Activated naive CD4-positive, alpha-beta T cell treated with anti-CD3 and anti-CD28 coated beads, Interleukin-2, amount 10 ng/mL, durations not matched to agents 7 days and 5 days (primary cell): Measurements from ENCODE around the gene CDK15.

Experiments used
- CTCF ChIA-PET: fragments of 350-600 bp; sonication (Branson Sonifier 250); formaldehyde crosslinking; loops from one replicate; lab custom pipeline; 2021; ENCODE audit warnings: antibody characterized with exemption; lab: Charles Lee
- DNase-seq: peaks from one replicate; pipeline ENCODE4 v3.0.0-alpha.2; 2020
- H3K27ac Mint-ChIP-seq: one replicate; pipeline ENCODE4 v1.8.0; 2021; ENCODE audit warnings: mild to moderate bottlenecking, moderate library complexity, mixed read lengths
- H3K27me3 Mint-ChIP-seq: one replicate; pipeline ENCODE4 v1.8.0; 2021; ENCODE audit warnings: mild to moderate bottlenecking, mixed read lengths
- H3K36me3 Mint-ChIP-seq: one replicate; pipeline ENCODE4 v1.8.0; 2021; ENCODE audit warnings: mixed read lengths
- H3K4me1 Mint-ChIP-seq: one replicate; pipeline ENCODE4 v1.8.0; 2021; ENCODE audit warnings: mixed read lengths
- H3K4me3 Mint-ChIP-seq: one replicate; pipeline ENCODE4 v1.8.0; 2021; ENCODE audit warnings: mild to moderate bottlenecking, moderate library complexity, mixed read lengths
- H3K9me3 Mint-ChIP-seq: one replicate; pipeline ENCODE4 v1.8.0; 2021; ENCODE audit warnings: mixed read lengths

Gene CDK15

DNA sequence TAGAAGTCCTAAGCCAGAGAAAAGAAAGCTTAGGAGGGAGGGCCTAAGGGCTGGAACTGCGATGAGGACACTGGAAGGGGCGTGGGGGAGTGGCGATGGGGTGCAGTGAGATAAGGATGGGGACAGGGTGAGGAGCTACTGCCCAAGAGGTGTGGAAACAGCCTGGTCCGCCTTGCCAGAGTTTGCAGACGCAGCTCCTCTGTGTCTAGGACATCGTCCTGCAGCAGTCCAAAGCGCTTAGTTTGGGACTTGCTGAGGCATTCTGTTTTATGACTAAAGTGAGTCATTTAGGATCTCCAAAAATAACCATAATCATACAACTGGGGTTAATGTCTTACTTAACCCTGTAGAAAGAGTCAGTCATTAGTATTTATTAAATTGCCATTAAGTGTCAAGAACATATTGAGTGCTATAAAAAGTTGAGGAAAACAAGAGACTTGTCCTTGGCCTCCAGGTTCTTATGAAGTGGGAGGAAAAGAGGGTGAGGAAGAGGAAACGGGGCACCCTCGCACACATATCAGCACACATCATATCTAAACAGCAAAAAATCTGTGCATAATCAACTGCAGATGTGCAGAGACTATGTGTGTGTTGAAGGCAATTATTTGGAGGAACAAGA lies 74.8 kb downstream of the CDK15 start:
- no peaks in the 10 kb centered on the region for H3K36me3 Mint-ChIP-seq
- no peak overlapping the region for H3K27ac Mint-ChIP-seq
- H3K4me3 Mint-ChIP-seq, result no peak overlapping the region
- CTCF ChIA-PET, result no interaction called here
- H3K9me3 Mint-ChIP-seq, result no peaks in the 10 kb centered on the region
- peaks cover 67% of the 10 kb centered on the region for H3K27me3 Mint-ChIP-seq
- H3K4me1 Mint-ChIP-seq, result peaks cover 18% of the 10 kb centered on the region
- no peak for DNase-seq

GRCh38 chr2:201881741-201882140 lies 75.4 kb downstream of the CDK15 start:
- no peaks in the 10 kb centered on the region for H3K36me3 Mint-ChIP-seq
- H3K27ac Mint-ChIP-seq, result no peak overlapping the region
- H3K4me1 Mint-ChIP-seq, result peaks cover 18% of the 10 kb centered on the region
- CTCF ChIA-PET, result no interaction called here
- H3K9me3 Mint-ChIP-seq, result no peaks in the 10 kb centered on the region
- peaks cover 63% of the 10 kb centered on the region for H3K27me3 Mint-ChIP-seq
- no peak for DNase-seq
- no peak overlapping the region for H3K4me3 Mint-ChIP-seq

- H3K27me3 Mint-ChIP-seq, result peaks cover 58% of the 10 kb centered on the region
- H3K4me3 Mint-ChIP-seq, result no peak overlapping the region
- DNase-seq, result peak; percentile 34
- no peak overlapping the region for H3K27ac Mint-ChIP-seq
- H3K9me3 Mint-ChIP-seq, result no peaks in the 10 kb centered on the region
- CTCF ChIA-PET, result no interaction called here
- H3K36me3 Mint-ChIP-seq, result no peaks in the 10 kb centered on the region
- peaks cover 18% of the 10 kb centered on the region for H3K4me1 Mint-ChIP-seq
These were observed 76.2 kb downstream of the CDK15 start for GRCh38 chr2:201882353-201883090.

DNA sequence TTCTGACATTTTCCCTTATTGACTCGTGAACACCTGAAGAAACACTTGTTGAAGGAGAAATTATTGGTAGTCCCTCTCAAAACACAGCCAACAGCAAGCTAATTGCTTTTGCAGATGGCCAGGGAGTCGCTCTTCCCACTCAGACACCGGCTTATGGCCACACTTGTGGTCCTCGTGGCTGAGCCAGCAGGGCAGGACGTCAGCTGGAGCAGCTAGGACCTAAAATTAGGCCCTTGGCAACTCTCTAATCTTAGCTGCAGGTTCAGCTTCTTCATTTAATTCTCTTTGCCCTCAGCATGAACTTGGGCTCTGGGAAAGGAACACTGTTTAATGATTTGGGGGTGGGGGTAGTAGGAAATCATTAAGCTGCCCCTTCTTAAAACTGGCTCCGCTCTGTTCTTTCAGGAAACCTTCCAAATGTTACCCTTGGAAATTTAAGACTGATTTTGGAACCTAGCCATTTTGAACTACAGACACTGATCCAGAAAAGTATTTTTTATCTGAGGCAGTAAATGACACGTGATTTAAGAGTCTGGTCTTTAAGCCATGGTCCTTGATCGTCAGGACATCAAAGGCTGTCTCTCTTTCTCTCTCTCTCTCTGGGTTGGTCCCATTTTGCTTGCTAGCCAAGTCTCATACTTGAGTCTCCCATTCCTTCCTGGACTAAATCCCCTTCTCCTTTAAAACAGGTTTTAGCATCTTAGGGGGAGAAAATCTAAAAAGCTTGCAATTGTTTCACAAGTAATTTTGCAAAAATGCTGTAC lies 77.5 kb downstream of the CDK15 start:
- DNase-seq, result no peak
- Mint-ChIP-seq H3K36me3 (no peaks in the 10 kb centered on the region), H3K4me1 (peaks cover 18% of the 10 kb centered on the region), H3K27ac (no peak overlapping the region), H3K4me3 (no peak overlapping the region), H3K9me3 (no peaks in the 10 kb centered on the region), H3K27me3 (peaks cover 62% of the 10 kb centered on the region)
- CTCF ChIA-PET, result no interaction called here

GRCh38 chr2:201886504-201886903 lies 80.2 kb downstream of the CDK15 start:
- peaks cover 36% of the 10 kb centered on the region for H3K27me3 Mint-ChIP-seq
- no peaks in the 10 kb centered on the region for H3K36me3 Mint-ChIP-seq
- H3K4me3 Mint-ChIP-seq, result no peak overlapping the region
- H3K4me1 Mint-ChIP-seq, result peaks cover 9% of the 10 kb centered on the region
- CTCF ChIA-PET, result no interaction called here
- H3K9me3 Mint-ChIP-seq, result no peaks in the 10 kb centered on the region
- DNase-seq, result no peak
- no peak overlapping the region for H3K27ac Mint-ChIP-seq

- no peaks in the 10 kb centered on the region for H3K36me3 Mint-ChIP-seq
- CTCF ChIA-PET, result interaction anchor here (0.7 to 1.2 kb wide), 2 partner anchors 28 to 1789 kb away, joined by 3 read pairs; no protein-coding TSS in a partner anchor
- DNase-seq, result no peak
- H3K27ac Mint-ChIP-seq, result no peak overlapping the region
- peaks cover 23% of the 10 kb centered on the region for H3K27me3 Mint-ChIP-seq
- H3K9me3 Mint-ChIP-seq, result no peaks in the 10 kb centered on the region
- H3K4me1 Mint-ChIP-seq, result no peaks in the 10 kb centered on the region
- no peak overlapping the region for H3K4me3 Mint-ChIP-seq
These were observed 81.6 kb downstream of the CDK15 start for GRCh38 chr2:201887773-201888425.

DNA sequence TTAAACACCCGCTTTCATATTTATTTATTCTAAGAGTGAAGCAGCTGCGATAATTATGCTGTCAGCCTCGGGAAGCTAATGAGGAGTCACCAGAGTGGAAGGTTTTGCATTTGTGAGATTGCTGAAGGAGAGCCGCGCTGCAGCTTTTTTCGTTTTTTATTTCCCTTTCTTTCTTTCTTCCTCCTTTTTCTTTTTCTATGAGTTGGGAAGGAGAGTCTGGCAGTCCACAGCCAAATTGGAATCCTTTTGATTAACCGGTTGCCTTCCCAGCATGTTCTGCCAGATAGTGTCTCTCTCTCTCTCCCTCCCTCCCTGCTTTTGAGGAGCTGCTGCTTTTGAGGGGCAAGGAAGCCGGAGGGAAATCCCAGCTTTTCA lies 82.1 kb downstream of the CDK15 start:
- no peak for DNase-seq
- CTCF ChIA-PET, result interaction anchor here (1.2 kb wide), 1 partner anchor 28 kb away, joined by 3 read pairs; no protein-coding TSS in a partner anchor
- Mint-ChIP-seq H3K4me3 (no peak overlapping the region), H3K27ac (no peak overlapping the region), H3K36me3 (no peaks in the 10 kb centered on the region), H3K9me3 (no peaks in the 10 kb centered on the region), H3K27me3 (peaks cover 19% of the 10 kb centered on the region), H3K4me1 (no peaks in the 10 kb centered on the region)

DNA sequence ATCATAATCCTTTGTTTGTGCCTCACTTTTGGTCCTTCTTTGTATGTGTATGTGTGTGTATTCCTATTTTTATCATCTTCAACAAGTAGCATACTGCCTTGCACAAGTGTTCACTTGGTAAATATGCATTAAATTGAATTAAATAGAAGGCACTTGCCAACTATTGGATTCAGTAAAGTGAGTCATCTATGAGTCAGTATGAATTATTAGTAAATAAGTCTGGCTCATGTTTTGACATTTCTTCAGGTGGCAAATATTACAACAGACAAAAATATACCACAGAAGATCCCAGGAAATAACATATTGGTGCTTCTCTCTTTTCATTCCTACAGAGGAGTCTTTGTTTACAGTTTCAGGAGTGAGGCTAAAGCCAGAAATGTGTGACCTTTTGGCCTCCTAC lies 84.1 kb downstream of the CDK15 start:
- Mint-ChIP-seq H3K36me3 (no peaks in the 10 kb centered on the region), H3K27ac (no peak overlapping the region), H3K27me3 (peaks cover 11% of the 10 kb centered on the region), H3K4me1 (no peaks in the 10 kb centered on the region), H3K9me3 (no peaks in the 10 kb centered on the region), H3K4me3 (no peak overlapping the region)
- DNase-seq, result no peak
- CTCF ChIA-PET, result no interaction called here

- Mint-ChIP-seq H3K27me3 (peaks cover 15% of the 10 kb centered on the region), H3K36me3 (no peaks in the 10 kb centered on the region), H3K4me3 (no peak overlapping the region), H3K27ac (no peak overlapping the region), H3K9me3 (no peaks in the 10 kb centered on the region), H3K4me1 (no peaks in the 10 kb centered on the region)
- no peak for DNase-seq
- CTCF ChIA-PET, result no interaction called here
These were observed 85.3 kb downstream of the CDK15 start for GRCh38 chr2:201891676-201892075.

- Mint-ChIP-seq H3K27me3 (peaks cover 19% of the 10 kb centered on the region), H3K9me3 (no peaks in the 10 kb centered on the region), H3K27ac (no peak overlapping the region), H3K4me3 (no peak overlapping the region), H3K4me1 (no peaks in the 10 kb centered on the region), H3K36me3 (no peaks in the 10 kb centered on the region)
- no peak for DNase-seq
- CTCF ChIA-PET, result no interaction called here
These were observed 86.2 kb downstream of the CDK15 start for GRCh38 chr2:201892516-201892915.

GRCh38 chr2:201900362-201900761 lies 94.0 kb downstream of the CDK15 start:
- H3K4me3 Mint-ChIP-seq, result no peak overlapping the region
- H3K9me3 Mint-ChIP-seq, result no peaks in the 10 kb centered on the region
- H3K27ac Mint-ChIP-seq, result no peak overlapping the region
- CTCF ChIA-PET, result no interaction called here
- peaks cover 41% of the 10 kb centered on the region for H3K27me3 Mint-ChIP-seq
- H3K4me1 Mint-ChIP-seq, result peaks cover 10% of the 10 kb centered on the region
- no peaks in the 10 kb centered on the region for H3K36me3 Mint-ChIP-seq
- DNase-seq, result no peak

- CTCF ChIA-PET, result no interaction called here
- Mint-ChIP-seq H3K4me3 (peak overlapping the region; percentile 57), H3K36me3 (no peaks in the 10 kb centered on the region), H3K27me3 (peaks cover 37% of the 10 kb centered on the region), H3K9me3 (no peaks in the 10 kb centered on the region), H3K27ac (no peak overlapping the region), H3K4me1 (peaks cover 10% of the 10 kb centered on the region)
- no peak for DNase-seq
These were observed 95.4 kb downstream of the CDK15 start for GRCh38 chr2:201901786-201902185.

DNA sequence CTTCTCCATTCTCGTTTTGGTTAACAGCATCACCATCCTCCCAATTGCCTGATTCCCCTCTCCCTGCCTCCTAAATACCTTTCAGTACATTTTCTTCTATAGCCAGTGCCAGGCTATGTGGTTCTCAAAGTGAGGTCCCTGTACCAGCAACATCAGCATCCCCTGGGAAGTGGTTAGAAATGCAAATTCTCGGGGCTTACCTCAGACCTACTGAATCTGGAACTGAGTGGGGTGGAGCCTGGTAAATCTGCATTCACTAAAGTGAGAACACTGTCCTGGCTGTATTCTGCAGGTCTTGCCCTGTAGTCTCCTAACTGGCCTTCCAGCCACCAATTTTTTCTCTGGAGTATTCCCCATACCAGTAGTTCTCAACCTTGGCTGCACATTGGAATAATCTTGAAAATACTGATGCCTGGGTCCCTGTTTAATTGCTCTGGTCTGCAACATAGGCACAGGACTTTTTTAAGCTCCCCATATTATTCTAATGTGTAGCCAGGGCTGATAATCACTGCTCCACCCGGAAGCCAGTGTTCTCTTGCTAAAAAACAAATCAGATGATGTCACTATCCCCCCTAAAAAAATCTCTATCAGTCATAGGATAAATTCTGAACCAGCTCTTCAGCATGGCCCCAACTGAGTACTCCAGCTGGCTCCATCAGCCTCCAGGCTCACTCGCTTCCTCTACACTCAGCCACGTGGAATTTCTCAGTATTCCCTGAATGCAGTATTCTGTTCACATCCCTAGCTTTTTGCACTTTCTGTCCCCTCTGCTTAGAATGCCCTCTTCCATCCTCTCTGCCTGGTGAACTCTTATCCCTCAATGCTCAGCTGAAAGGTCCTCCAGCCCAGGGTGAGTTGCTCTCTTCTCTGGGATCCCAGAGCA lies 98.4 kb downstream of the CDK15 start:
- H3K27ac Mint-ChIP-seq, result no peak overlapping the region
- H3K27me3 Mint-ChIP-seq, result peaks cover 19% of the 10 kb centered on the region
- H3K9me3 Mint-ChIP-seq, result no peaks in the 10 kb centered on the region
- no peaks in the 10 kb centered on the region for H3K36me3 Mint-ChIP-seq
- no peak for DNase-seq
- peaks cover 18% of the 10 kb centered on the region for H3K4me1 Mint-ChIP-seq
- CTCF ChIA-PET, result interaction anchor here (1.6 kb wide), 1 partner anchor 44 kb away, joined by 5 read pairs; no protein-coding TSS in a partner anchor
- no peak overlapping the region for H3K4me3 Mint-ChIP-seq
